IPS-18c (cell line): Measurements from ENCODE around the gene FDXACB1.

Experiments
- H3K4me3 ChIP-seq: 2 replicates; pipeline ENCODE4 v1.7.0; 2013; ENCODE audit warnings: low read depth, mild to moderate bottlenecking, low read length, moderate library complexity; ENCODE audit not compliant: insufficient read depth
- H3K9me3 ChIP-seq: one replicate; pipeline ENCODE4 v1.6.1; 2013; ENCODE audit warnings: mild to moderate bottlenecking, low read length, moderate library complexity; ENCODE audit not compliant: control insufficient read depth, insufficient read depth

The FDXACB1 gene

GRCh38 chr11:111855506-111855905 lies 23.5 kb downstream of the FDXACB1 start:
- Histone ChIP-seq H3K9me3 (no peaks in the 10 kb centered on the region), H3K4me3 (no peak overlapping the region)

DNA sequence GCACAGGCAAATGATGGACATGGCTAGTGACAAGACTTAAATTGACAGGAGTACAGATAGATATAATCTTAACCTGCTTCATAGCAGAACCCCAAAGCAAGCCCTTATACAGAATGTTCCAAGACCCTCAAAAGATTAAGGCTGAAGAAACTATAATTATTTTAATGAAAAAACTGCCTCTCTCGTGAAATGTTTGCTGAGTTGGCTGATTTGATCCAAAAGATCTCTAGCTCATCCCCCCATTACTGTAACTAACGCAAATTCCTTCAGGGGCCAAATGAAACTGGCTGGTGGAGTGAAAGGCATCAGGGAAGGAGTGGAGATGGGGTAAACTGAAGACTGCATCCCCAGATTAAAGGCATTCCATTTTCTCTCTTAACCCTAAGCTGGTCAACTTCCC lies 26.9 kb downstream of the FDXACB1 start:
- Histone ChIP-seq H3K4me3 (no peak overlapping the region), H3K9me3 (no peaks in the 10 kb centered on the region)

DNA sequence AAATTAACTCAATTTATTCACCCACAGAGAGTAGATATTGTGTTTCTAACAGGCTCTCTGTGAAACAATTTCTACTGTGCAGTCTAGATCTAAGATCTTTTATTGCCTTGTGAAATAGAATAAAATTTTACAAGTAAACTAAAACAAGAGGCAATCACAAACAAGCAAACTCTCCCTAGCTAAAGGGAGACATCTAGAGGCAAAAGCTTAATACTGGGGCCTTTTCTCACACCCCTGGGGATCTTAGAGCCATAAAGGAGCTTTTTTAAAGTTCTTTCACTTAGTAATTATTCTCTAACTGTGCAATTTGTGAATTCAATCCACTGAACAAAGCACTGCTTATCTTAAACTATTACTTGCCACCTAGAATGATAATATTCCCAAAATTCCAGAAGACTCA lies 27.3 kb downstream of the FDXACB1 start:
- Histone ChIP-seq H3K4me3 (no peak overlapping the region), H3K9me3 (no peaks in the 10 kb centered on the region)

DNA sequence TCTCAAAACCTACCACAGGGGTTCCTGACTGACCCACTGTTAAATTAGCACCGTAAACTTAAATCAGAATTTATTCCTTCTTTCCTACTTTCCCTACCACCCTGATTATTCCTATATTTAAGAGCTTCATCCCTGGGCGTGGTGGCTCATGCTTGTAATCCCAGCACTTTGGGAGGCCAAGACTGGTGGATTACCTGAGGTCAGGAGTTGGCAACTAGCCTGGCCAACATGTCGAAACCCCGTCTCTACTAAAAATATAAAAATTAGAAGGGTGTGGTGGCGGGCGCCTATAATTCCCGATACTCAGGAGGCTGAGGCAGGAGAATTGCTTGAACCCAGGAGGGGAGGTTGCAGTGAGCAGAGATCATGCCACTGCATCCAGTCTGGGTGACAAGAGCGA lies 27.9 kb downstream of the FDXACB1 start:
- H3K4me3 ChIP-seq: no peak overlapping the region
- no peaks in the 10 kb centered on the region for H3K9me3 ChIP-seq

GRCh38 chr11:111849631-111850030 lies 29.3 kb downstream of the FDXACB1 start:
- Histone ChIP-seq H3K4me3 (no peak overlapping the region), H3K9me3 (no peaks in the 10 kb centered on the region)

GRCh38 chr11:111846636-111847035 lies 32.3 kb downstream of the FDXACB1 start:
- no peak overlapping the region for H3K4me3 ChIP-seq
- H3K9me3 ChIP-seq: no peaks in the 10 kb centered on the region

GRCh38 chr11:111846063-111846462 lies 32.9 kb downstream of the FDXACB1 start:
- no peak overlapping the region for H3K4me3 ChIP-seq
- no peaks in the 10 kb centered on the region for H3K9me3 ChIP-seq

DNA sequence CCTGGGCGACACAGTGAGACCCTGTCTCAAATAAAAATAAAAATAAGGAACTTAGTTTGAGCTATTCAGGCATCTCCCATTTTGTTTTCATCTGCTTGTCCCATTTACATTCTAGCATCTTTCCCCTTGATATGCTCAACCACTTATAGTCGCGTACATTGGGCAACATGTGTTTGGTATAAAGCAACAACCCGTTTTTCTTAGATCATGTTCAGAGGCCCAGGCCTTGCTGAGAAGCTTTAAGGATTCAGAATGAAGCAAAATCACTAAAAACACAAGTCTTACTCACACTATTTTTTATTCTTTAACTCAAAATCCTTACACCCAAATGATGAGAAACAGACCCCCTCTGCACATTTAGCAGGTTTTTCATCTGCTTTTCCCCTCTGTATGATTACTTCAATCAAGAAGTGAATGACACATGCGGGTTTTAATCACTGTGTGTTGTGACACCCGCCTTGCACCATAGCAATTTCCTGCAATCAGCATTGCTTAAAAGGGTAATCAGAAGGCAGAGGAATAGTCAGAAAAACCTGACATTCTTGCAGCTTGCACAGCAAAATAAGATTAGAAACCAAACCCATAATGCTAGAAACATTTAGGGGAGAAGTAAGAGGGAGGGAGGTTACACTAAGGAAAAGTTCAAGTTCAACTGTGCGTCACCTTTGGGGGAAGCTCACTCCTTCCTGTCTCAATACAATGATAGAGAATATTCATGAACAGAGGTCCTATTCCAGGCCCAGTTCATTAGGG lies 33.5 kb downstream of the FDXACB1 start:
- Histone ChIP-seq H3K9me3 (no peaks in the 10 kb centered on the region), H3K4me3 (no peak overlapping the region)

DNA sequence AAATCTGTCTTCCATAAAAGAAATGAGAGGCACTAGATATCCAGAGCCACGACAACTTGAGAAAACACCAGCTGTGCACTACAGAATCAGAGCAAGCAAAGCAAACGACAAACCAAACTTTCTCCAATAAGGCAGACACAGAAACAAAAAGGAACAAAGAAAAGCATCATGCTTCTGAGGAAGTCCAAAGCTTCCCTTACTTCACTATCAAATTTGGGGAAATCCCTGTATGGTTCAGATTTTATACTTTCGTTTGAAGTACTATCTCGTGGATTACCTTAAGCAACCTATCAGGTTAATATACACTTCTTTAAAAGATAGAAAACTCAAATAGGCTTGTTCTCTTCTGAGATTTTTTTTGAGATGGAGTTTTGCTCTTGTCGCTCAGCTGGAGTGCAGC lies 35.3 kb downstream of the FDXACB1 start:
- Histone ChIP-seq H3K9me3 (no peaks in the 10 kb centered on the region), H3K4me3 (no peak overlapping the region)

DNA sequence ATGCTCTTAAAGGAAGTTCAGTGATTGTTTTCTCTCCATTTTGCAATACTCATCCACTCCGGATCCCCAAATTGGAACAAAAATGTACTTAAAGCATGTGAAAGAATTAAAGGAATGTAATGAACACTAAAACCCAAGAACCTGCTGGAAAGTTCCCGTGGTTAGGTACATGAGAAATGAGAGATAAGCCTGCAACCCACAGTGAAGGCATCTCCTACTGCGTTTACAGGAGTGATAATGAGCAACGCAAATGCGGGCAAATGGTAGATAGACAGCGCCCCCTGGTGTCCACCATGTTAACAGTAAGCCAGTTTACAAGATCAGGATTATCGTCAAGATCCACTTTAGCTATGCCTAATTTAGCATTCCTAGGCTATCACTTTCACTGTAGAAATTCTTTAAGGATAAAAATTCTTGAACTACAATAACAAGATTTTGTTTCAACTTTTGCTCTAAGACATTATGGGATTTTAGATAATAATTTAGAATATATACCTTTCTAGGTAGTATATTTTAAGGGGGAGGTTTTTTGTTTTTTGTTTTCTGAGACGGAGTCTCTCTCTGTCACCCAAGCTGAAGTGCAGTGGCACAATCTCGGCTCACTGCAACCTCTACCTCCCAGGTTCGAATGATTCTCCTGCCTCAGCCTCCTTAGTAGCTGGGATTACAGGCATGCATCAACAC lies 37.5 kb downstream of the FDXACB1 start:
- no peaks in the 10 kb centered on the region for H3K9me3 ChIP-seq

DNA sequence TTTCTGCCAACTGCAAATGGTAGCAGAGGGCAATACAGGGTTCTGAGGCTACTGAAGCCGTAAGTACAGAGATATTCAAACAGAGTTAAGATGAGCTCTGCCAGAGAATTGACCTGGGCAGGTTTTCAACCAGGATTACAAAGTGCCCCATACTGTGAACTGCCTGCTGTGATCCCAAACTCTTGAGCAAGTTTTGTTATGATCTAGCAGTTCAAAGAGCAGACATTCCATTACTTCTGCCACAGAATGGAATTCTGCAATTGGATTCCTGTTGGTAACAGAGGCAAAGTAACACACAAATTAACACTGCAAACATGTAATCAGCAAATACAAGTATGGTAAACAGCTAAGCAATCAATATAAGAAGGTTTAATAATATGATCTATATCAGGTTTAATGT lies 38.8 kb downstream of the FDXACB1 start:
- no peak overlapping the region for H3K4me3 ChIP-seq
- no peaks in the 10 kb centered on the region for H3K9me3 ChIP-seq

More for the DNA sequence above, 37.5 kb downstream of the FDXACB1 start:
- H3K4me3 ChIP-seq: no peak overlapping the region

DNA sequence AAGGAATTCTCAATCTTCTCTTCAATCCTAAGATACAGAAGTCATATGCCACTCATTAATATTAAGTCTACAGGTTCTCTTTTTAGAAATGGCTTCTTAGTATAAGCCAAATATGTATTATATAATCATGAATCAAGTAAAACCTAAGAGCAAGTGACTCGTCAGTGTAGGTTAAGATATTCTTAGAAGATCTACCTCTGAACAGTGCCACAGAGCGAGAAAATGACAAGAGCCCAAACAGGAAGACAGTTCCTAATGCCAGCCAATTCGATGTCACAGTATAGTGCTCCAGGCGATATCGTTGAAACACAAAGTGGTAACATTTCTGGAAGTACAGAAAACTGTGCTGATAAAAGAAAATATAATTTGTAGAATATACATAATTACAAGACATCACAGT lies 40.9 kb downstream of the FDXACB1 start:
- Histone ChIP-seq H3K4me3 (no peak overlapping the region), H3K9me3 (no peaks in the 10 kb centered on the region)

DNA sequence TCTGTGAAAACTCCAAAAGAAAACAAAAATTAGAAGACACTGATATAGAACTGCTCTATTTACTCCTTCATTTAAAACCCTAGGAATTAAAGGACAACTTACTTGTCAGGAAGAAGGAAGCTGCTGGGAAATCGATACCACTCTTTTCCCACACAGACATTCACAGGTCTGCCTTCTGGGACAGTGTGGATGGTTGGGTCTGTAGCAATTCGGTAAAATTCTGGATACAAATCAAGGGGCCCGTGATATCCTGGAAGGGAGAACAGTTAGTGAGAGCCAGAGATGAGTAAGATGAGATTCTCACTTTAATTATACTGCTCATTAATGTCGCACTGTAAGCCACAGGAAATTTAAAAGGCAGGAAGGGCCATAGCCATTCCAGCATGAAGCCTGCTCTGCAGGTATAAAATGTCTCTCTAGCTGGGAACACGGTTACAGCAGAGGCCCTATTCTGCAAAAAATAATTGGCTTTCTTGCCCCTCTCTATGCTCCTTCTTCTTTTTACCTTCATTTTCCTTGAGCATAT lies 41.5 kb downstream of the FDXACB1 start:
- H3K4me3 ChIP-seq: no peak overlapping the region
- H3K9me3 ChIP-seq: no peaks in the 10 kb centered on the region

DNA sequence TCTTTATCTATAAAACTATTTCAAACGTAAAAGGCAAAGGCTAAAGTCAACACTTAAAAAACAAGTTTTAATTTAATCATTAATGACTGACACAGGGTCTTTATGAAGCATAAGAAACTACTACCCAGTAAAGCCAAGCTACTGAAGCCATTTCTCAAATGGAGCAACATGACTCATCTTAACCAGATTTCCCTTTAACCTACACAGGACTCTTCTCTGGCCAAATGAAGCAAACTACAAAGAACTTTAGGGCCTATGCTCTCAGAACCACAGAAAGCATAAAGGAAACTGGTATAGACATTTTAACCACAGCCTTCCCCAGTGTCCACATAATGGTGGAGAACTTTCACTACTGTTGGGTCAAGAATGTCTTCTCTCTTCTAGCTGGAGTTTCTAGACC lies 42.2 kb downstream of the FDXACB1 start:
- Histone ChIP-seq H3K9me3 (no peaks in the 10 kb centered on the region), H3K4me3 (no peak overlapping the region)

- H3K9me3 ChIP-seq: no peaks in the 10 kb centered on the region
- H3K4me3 ChIP-seq: no peak overlapping the region
Observed at GRCh38 chr11:111836162-111836561, 42.8 kb downstream of the FDXACB1 start.

DNA sequence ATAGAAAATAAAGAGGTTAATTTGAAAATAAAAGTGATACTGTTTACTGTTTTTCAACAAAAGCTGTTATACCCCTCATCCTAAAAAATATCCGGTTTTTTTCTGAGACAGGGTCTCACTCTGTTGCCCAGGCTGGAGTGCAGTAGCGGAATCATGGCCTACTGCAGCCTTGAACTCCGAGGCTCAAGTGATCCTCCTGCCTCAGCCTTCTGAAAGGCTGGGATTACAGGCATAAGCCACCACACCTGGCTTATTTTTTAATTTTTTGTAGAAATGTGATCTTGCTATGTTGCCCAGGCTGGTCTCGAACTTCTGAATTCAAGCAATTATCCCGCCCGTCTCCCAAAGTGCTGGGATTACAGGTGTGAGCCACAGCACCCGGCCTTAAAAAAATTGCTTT lies 43.3 kb downstream of the FDXACB1 start:
- Histone ChIP-seq H3K4me3 (no peak overlapping the region), H3K9me3 (no peaks in the 10 kb centered on the region)

DNA sequence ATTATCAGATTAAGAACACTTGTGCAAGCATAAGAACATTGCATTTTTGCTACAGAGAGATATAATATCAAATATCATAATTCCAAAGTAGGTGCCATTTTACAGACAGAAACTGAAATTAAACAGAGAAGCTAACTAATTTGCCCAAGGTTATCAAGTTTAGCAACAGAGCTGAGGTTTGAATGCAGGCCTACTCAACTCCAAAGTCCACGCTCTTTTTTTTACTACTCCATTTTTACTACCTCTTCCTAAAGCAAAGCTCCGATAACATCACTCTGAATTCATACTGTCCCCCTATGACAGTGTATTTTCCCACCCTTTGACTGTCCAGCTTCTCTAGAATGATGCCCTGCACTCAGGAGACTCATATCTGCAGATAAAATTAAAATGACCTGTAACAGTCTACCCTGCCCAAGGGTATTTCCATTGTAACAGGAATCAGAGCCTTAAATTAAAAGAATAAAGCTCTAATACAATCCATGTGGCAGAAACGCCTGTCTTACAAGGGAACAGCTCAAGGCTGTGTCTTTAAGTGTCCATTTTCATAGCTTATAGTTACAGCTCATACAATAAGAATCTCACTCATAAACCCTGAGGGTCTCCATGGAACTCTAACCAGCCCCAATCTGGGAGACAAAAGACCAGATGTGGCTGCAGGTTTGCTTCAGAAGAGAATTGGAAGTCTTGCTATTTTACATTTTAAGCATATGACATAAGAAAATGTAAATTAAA lies 44.4 kb downstream of the FDXACB1 start:
- Histone ChIP-seq H3K9me3 (no peaks in the 10 kb centered on the region), H3K4me3 (no peak overlapping the region)

- no peak overlapping the region for H3K4me3 ChIP-seq
- no peaks in the 10 kb centered on the region for H3K9me3 ChIP-seq
Observed at GRCh38 chr11:111833524-111833923, 45.4 kb downstream of the FDXACB1 start.
